ENCODE data around the gene SNX32. TPM values are rescaled to one million over a fixed set of nuclear protein-coding genes. Genes with fewer than 3 reads are reported as not detected.

The SNX32 gene
- total and polyA plus RNA-seq, 9 of the 15 experiments (the other 6 are each of a cell fraction or from before 2014, with no cell fraction given), result 0.03 TPM; not detected in 7

GRCh38 chr11:65891219-65892136, 57.7 kb downstream of the SNX32 start (continued):
- no peak for TF ChIP-seq CREB3 (tag; conservative IDR thresholded peaks at IDR 0.05; ENCODE audit: low read depth)
- TF ChIP-seq NR3C1 (CRISPR knock-in tag; IDR thresholded peaks at IDR 0.05), result 0 out of 2 replicates have a peak, but pooled peaks have one; percentile 17
- TF ChIP-seq ZNF232 (CRISPR knock-in tag; IDR thresholded peaks at IDR 0.05), result no peak; the same call in 1 of the 2 replicates
- no peak for TF ChIP-seq STAT6 (CRISPR knock-in tag; IDR thresholded peaks at IDR 0.05)
- no peak for TF ChIP-seq ZNF644 (tag; IDR thresholded peaks at IDR 0.05; ENCODE audit: low read depth)
- TF ChIP-seq SAFB2 (IDR thresholded peaks at IDR 0.05; ENCODE audit: borderline replicate concordance, low read depth, low read length, severe bottlenecking), result no peak
- TF ChIP-seq ATF4 (CRISPR knock-in tag; IDR thresholded peaks at IDR 0.05), result no peak
- no peak for TF ChIP-seq SMARCB1 (IDR thresholded peaks at IDR 0.05; ENCODE audit: insufficient read length, low read depth)
- TF ChIP-seq TBL1XR1 (IDR thresholded peaks at IDR 0.05; ENCODE audit: low read length in 2 of 2), result no peak
- no peak for TF ChIP-seq ZNF75A (CRISPR knock-in tag; IDR thresholded peaks at IDR 0.05)
- peak; percentile 45 for TF ChIP-seq TEAD4 (IDR thresholded peaks at IDR 0.05; ENCODE audit: low read length)
- TF ChIP-seq TEAD4 (CRISPR knock-in tag; IDR thresholded peaks at IDR 0.05; ENCODE audit: borderline replicate concordance), result no peak
- TF ChIP-seq ZNF408 (CRISPR knock-in tag; IDR thresholded peaks at IDR 0.05; ENCODE audit: low read depth), result no peak
- TF ChIP-seq RFX5 (IDR thresholded peaks at IDR 0.05; ENCODE audit: low read depth, low read length), result no peak
- TF ChIP-seq SFPQ (IDR thresholded peaks at IDR 0.05; ENCODE audit: low read depth, low read length), result no peak
- no peak for TF ChIP-seq DACH1 (IDR thresholded peaks at IDR 0.05; ENCODE audit: partially characterized antibody)
- TF ChIP-seq ZNF197 (CRISPR knock-in tag; IDR thresholded peaks at IDR 0.05; ENCODE audit: low read depth), result no peak
- peak; percentile 67; the same call in 1 of the 2 replicates for TF ChIP-seq TGIF2 (CRISPR knock-in tag; IDR thresholded peaks at IDR 0.05)
- TF ChIP-seq KLF16 (IDR thresholded peaks at IDR 0.05), result no peak
- no peak; the same call in 1 of the 2 replicates for TF ChIP-seq ELF1 (tag; IDR thresholded peaks at IDR 0.05)
